Gastrocnemius medialis (tissue), 4 donors: ENCODE measurements around the gene CIITA.

Source experiments
- POLR2A ChIP-seq, 2 donors: fragments of 450-650 bp; IDR thresholded peaks; one replicate each; pipeline ENCODE4 v1.6.1; 2017; ENCODE audit warnings: antibody characterized with exemption in 2 of 2, mild to moderate bottlenecking in 2 of 2, moderate library complexity in 2 of 2
- TF ChIP-seq, protein P1 (sequence below), 5 experiments: fragments of 450-650 bp in 3 of 5; fragments of 200-600 bp in 2 of 5; sonication (generic) in 2 of 5; IDR thresholded peaks in 4 of 5; conservative IDR thresholded peaks in 1 of 5; 1 replicate in 4 of 5; 2 replicates in 1 of 5; pipeline ENCODE4 v1.5.1; 2016 to 2019; ENCODE audit warnings: antibody characterized with exemption in 5 of 5, mild to moderate bottlenecking in 3 of 5, moderate library complexity in 3 of 5

DNA sequence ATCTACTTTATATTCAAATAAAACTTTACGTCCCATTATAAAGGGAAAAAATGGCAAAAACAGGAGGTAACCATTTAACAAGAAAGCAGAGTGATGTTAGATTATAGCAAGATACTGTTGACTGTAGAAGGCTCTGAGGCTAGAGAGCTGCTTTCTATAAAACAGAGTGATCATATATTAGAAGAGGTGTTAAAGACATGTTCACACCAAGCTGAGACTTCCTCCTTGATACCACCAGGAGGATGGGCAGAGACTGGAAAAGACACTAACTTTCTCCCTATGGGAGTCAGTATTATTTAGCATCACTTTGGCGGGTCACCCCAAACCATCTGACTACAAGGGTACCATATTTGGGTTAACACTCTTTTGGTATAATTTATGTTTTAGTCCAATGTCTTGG is 687 bp upstream of the CIITA start:
- TF ChIP-seq, protein P1, sequence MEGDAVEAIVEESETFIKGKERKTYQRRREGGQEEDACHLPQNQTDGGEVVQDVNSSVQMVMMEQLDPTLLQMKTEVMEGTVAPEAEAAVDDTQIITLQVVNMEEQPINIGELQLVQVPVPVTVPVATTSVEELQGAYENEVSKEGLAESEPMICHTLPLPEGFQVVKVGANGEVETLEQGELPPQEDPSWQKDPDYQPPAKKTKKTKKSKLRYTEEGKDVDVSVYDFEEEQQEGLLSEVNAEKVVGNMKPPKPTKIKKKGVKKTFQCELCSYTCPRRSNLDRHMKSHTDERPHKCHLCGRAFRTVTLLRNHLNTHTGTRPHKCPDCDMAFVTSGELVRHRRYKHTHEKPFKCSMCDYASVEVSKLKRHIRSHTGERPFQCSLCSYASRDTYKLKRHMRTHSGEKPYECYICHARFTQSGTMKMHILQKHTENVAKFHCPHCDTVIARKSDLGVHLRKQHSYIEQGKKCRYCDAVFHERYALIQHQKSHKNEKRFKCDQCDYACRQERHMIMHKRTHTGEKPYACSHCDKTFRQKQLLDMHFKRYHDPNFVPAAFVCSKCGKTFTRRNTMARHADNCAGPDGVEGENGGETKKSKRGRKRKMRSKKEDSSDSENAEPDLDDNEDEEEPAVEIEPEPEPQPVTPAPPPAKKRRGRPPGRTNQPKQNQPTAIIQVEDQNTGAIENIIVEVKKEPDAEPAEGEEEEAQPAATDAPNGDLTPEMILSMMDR (IDR thresholded peaks at IDR 0.05 in 4 of 5, conservative IDR thresholded peaks at IDR 0.05 in 1 of 5): no peak
- no peak for TF ChIP-seq POLR2A (IDR thresholded peaks at IDR 0.05)
